Measurements from ENCODE around the gene PPP1R2.

The PPP1R2 gene

GRCh38 chr3:195539479-195539878, 3.6 kb downstream of the PPP1R2 start:
- H3K27ac ChIP-seq, result no peak overlapping the region
- TF ChIP-seq CTCF (conservative IDR thresholded peaks at IDR 0.05) (no peak), ZFX (IDR thresholded peaks at IDR 0.05) (no peak)

- TF ChIP-seq ZFX (IDR thresholded peaks at IDR 0.05) (no peak), CTCF (conservative IDR thresholded peaks at IDR 0.05) (no peak)
- H3K27ac ChIP-seq, result no peak overlapping the region
These were observed 5.1 kb downstream of the PPP1R2 start for GRCh38 chr3:195537995-195538394.

DNA sequence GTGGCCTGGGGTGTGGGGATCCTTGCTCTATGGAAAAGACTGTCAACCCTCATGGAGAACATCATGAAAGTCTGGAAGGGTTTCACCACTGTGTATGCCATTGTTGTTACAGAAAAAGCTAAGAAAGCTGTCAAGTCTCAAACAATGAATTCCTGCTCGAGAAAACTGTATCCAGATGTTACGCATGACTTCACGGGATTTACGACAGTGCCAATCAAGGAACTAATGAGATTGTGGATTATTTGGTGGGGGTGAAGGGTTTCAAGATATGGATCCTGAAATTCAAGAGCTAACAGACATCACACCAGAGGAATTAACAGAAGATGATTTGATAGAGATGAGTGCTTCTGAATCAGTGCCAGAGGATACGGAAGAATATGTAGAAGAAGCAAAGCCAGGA, 7.8 kb downstream of the PPP1R2 start:
- no peak for TF ChIP-seq CTCF (conservative IDR thresholded peaks at IDR 0.05)
- TF ChIP-seq ZFX (IDR thresholded peaks at IDR 0.05), result no peak
- no peak overlapping the region for H3K27ac ChIP-seq

GRCh38 chr3:195532834-195533233, 10.3 kb downstream of the PPP1R2 start:
- TF ChIP-seq CTCF (conservative IDR thresholded peaks at IDR 0.05), result no peak
- no peak for TF ChIP-seq ZFX (IDR thresholded peaks at IDR 0.05)
- H3K27ac ChIP-seq, result no peak overlapping the region

DNA sequence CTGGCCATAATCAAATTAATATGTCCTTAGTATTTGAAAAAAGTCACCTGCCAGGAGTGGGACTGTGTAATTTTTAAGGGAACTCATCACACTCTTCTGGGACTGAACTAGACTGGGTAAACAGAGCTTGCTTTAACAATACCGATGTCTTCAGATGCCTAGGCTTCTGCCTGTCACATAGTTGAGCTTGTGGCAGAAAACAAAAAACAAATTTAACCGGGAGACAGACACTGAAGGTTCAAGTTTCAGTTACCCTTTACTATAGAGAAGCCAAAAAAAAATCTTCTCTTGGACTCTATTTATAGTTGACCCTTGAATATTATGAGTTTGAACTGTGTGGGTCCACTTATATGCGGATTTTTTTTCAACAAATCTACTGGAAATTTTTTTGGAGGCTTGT, 10.8 kb downstream of the PPP1R2 start:
- TF ChIP-seq CTCF (conservative IDR thresholded peaks at IDR 0.05) (no peak), ZFX (IDR thresholded peaks at IDR 0.05) (no peak)
- H3K27ac ChIP-seq, result no peak overlapping the region

DNA sequence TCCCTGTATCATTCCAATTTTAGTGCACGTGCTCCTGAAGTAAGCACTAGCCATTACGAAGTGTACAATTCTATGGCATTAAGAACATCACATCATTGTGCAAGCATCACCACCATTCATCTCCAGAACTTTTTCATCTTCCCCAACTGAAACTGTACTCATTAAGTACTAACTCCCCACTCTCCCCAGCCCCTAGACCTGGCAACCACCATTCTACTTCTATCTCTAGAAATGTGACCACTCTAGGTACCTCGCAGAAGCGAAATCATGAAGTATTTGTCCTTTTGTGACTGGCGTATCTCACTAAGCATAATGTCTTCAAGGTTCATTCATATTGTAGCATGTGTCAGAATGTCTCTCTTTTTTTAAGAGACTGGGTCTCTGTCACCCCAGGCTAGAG, 11.4 kb downstream of the PPP1R2 start:
- H3K27ac ChIP-seq, result no peak overlapping the region
- TF ChIP-seq CTCF (conservative IDR thresholded peaks at IDR 0.05) (no peak), ZFX (IDR thresholded peaks at IDR 0.05) (no peak)

GRCh38 chr3:195526492-195526891, 16.6 kb downstream of the PPP1R2 start:
- TF ChIP-seq ZFX (IDR thresholded peaks at IDR 0.05) (no peak), CTCF (conservative IDR thresholded peaks at IDR 0.05) (no peak)
- H3K27ac ChIP-seq, result no peak overlapping the region

Data from C4-2B (cell line).